ENCODE results near the gene ASB1. TPM values are rescaled to one million over a fixed set of nuclear protein-coding genes. Genes with fewer than 3 reads are reported as not detected.

ASB1 gene
- total and polyA plus RNA-seq, 7 donors, result 3.5 to 36.0 (median 14.0) TPM

- Histone ChIP-seq H3K27ac (no peak overlapping the region), H3K4me1 (no peaks in the 10 kb centered on the region), H3K9me3 (peaks cover 0 to 4% (median 0%) of the 10 kb centered on the region in 4 donors), H3K36me3 (no peaks in the 10 kb centered on the region), H3K27me3 (no peaks in the 10 kb centered on the region), H3K4me3 (no peak overlapping the region)
- WGBS, 2 donors, result 78 to 91% methylated on average over 2 of the region's 2 CpGs
- intact Hi-C loops (cut with DNase I), result no loop called here
- TF ChIP-seq POLR2A (IDR thresholded peaks at IDR 0.05) (no peak), POLR2AphosphoS5 (IDR thresholded peaks at IDR 0.05) (no peak)
- DNase-seq, result no peak
Observed at GRCh38 chr2:238413368-238413767, 13.4 kb upstream of the ASB1 start.

- Histone ChIP-seq H3K4me3 (no peak overlapping the region), H3K4me1 (no peaks in the 10 kb centered on the region), H3K27me3 (no peaks in the 10 kb centered on the region), H3K36me3 (no peaks in the 10 kb centered on the region), H3K9me3 (peaks cover 0 to 4% (median 0%) of the 10 kb centered on the region in 4 donors), H3K27ac (no peak overlapping the region)
- 90 to 95% methylated on average over 12 of the region's 12 CpGs for whole genome bisulfite sequencing, 2 donors
- intact Hi-C loops (cut with DNase I), result no loop called here
- DNase-seq, result no peak
- TF ChIP-seq EP300 (IDR thresholded peaks at IDR 0.05) (no peak), CTCF (IDR thresholded peaks at IDR 0.05) (no peak), POLR2A (IDR thresholded peaks at IDR 0.05) (no peak), POLR2AphosphoS5 (IDR thresholded peaks at IDR 0.05) (no peak)
Observed at GRCh38 chr2:238415036-238415764, 11.5 kb upstream of the ASB1 start.

GRCh38 chr2:238415893-238416292 is 10.8 kb upstream of the ASB1 start:
- no peaks in the 10 kb centered on the region for H3K36me3 ChIP-seq
- H3K27me3 ChIP-seq, result no peaks in the 10 kb centered on the region
- no peak overlapping the region for H3K27ac ChIP-seq
- peaks cover 0 to 4% (median 0%) of the 10 kb centered on the region in 4 donors for H3K9me3 ChIP-seq
- DNase-seq, result no peak
- H3K4me1 ChIP-seq, result no peaks in the 10 kb centered on the region
- no peak for TF ChIP-seq POLR2A (IDR thresholded peaks at IDR 0.05)
- TF ChIP-seq EP300 (IDR thresholded peaks at IDR 0.05), result no peak
- no peak for TF ChIP-seq CTCF (IDR thresholded peaks at IDR 0.05)
- no peak for TF ChIP-seq POLR2AphosphoS5 (IDR thresholded peaks at IDR 0.05)
- no peak overlapping the region for H3K4me3 ChIP-seq
- 95 to 98% methylated on average over 5 of the region's 5 CpGs for WGBS, 2 donors
- intact Hi-C loops (cut with DNase I), result no loop called here

GRCh38 chr2:238418196-238418998 is 8.3 kb upstream of the ASB1 start:
- 28 to 65% methylated on average over 6 of the region's 6 CpGs for WGBS, 2 donors
- Histone ChIP-seq H3K4me3 (no peak overlapping the region), H3K9me3 (peaks cover 0 to 4% (median 0%) of the 10 kb centered on the region in 4 donors), H3K27ac (no peak overlapping the region), H3K4me1 (no peaks in the 10 kb centered on the region), H3K36me3 (no peaks in the 10 kb centered on the region), H3K27me3 (no peaks in the 10 kb centered on the region)
- no peak for TF ChIP-seq POLR2AphosphoS5 (IDR thresholded peaks at IDR 0.05)
- TF ChIP-seq EP300 (IDR thresholded peaks at IDR 0.05), result no peak
- no peak for TF ChIP-seq POLR2A (IDR thresholded peaks at IDR 0.05)
- TF ChIP-seq CTCF (IDR thresholded peaks at IDR 0.05), result no peak
- intact Hi-C loops (cut with DNase I), result no loop called here
- no peak for DNase-seq

- Histone ChIP-seq H3K27me3 (no peaks in the 10 kb centered on the region), H3K9me3 (peaks cover 0 to 4% (median 0%) of the 10 kb centered on the region in 4 donors), H3K27ac (no peak overlapping the region), H3K4me3 (no peak overlapping the region), H3K4me1 (no peaks in the 10 kb centered on the region), H3K36me3 (no peaks in the 10 kb centered on the region)
- no peak for DNase-seq
- intact Hi-C loops (cut with DNase I), result no loop called here
- TF ChIP-seq CTCF (IDR thresholded peaks at IDR 0.05) (no peak), POLR2A (IDR thresholded peaks at IDR 0.05) (no peak), EP300 (IDR thresholded peaks at IDR 0.05) (no peak), POLR2AphosphoS5 (IDR thresholded peaks at IDR 0.05) (no peak)
- 80 to 85% methylated on average over 2 of the region's 2 CpGs for WGBS, 2 donors
Observed at GRCh38 chr2:238418999-238419546, 7.7 kb upstream of the ASB1 start.
